ENCODE data around the gene NMNAT2.

DNA sequence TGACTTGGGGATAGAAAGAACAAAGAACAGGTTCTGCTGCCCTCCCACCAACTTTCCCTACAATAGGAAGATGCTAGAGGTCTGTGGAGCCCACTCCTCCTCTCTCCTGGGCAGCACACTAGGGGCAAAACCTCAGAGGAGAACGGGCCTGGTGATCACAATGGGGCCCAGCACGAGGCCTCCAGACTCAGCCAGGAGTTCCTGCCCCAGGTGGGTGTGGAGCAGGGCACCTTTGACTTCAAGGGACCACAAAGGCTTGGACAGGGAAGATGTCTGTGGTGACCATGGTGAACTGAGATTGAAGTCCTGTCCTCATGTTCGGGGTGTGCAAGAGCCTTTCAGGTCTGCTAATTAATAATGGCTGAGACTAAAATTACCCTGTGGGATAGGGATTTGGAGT lies 143.3 kb downstream of the NMNAT2 start:
- TF ChIP-seq CTCF (IDR thresholded peaks at IDR 0.05; ENCODE audit: extremely low read depth in 1 of 2, insufficient read depth in 1 of 2, low read depth in 1 of 2, low read length in 2 of 2) (no peak), POLR2A (IDR thresholded peaks at IDR 0.05; ENCODE audit: low read depth, low read length) (no peak), POLR2AphosphoS5 (IDR thresholded peaks at IDR 0.05; ENCODE audit: insufficient read depth, low read depth, low read length) (no peak)
